H1 (cell line): Measurements from ENCODE around the gene KCNQ1. TPM values are rescaled to one million over a fixed set of nuclear protein-coding genes. Genes with fewer than 3 reads are reported as not detected.

Experiments used
- BACH1 ChIP-seq: IDR thresholded peaks from 2 replicates; pipeline ENCODE4 v1.6.1; 2012; ENCODE audit warnings: low read length, improper control_type of control experiment
- CBX5 ChIP-seq: fragments of 300-800, 300-1000 bp; sonication (generic); IDR thresholded peaks from 2 replicates; pipeline ENCODE4 v1.7.1; 2016; ENCODE audit warnings: antibody characterized with exemption, low read length, low read depth
- FOSL1 ChIP-seq: IDR thresholded peaks from 2 replicates; pipeline ENCODE4 v1.6.1; 2011; ENCODE audit warnings: mild to moderate bottlenecking, low read depth, low read length, moderate library complexity; ENCODE audit not compliant: insufficient read depth
- polyA plus RNA-seq, 7 experiments: library from polyadenylated mRNA; depleted of rRNA in 3 of 7; stranded (reverse) in 5 of 7; unstranded in 2 of 7; fragments of >200 nt in 5 of 7; fragments of 200-250 nt in 2 of 7; gene quantifications; 1 replicate in 5 of 7; 2 replicates in 1 of 7; 4 replicates in 1 of 7; pipeline versions ENCODE4 v1.2.1 to v1.2.3, GENCODE V29; 2011 to 2013; ENCODE audit warnings: missing spikeins in 2 of 7, mixed read lengths in 2 of 7
- total RNA-seq: library from RNA; stranded (reverse); fragmentation: NEBNext Ultra II Directional; extraction: Animal tissue kit (Norgen Biotek cat#: 25700); gene quantifications from 2 replicates; pipeline ENCODE4 v1.2.1, GENCODE V29; 2021

KCNQ1 gene
- total and polyA plus RNA-seq, 2 of the 8 experiments (the other 6 are each of a cell fraction or from before 2014, with no cell fraction given) = 1.9 to 2.0 TPM

DNA sequence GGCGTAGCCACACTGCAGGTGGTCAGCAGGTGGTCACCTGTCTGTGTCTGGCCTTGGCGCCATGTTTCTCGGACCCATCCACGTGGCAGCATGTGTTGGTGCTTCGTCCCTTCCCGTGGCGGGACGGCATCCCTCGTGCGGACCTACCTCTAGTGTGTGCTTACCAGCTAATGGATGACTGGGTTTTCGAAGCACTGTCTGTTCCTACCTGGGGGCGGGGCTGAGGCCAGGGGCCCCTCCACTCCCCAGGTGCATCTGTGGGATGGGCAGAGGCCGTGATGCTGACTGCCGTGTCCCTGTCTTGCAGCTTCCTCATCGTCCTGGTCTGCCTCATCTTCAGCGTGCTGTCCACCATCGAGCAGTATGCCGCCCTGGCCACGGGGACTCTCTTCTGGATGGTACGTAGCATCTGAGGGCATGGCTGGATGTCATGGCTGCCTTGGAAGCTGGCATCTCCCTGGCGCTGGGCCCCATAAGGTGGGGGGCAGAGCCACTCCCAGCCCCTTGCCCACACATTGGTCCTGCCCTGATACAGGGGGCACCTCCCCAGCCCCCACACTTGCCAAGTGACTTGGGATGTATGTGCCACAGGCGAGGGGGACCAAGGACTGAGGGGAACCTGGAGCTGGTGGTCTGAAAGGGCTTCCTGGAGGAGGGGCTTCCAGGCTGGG, 82.9 kb downstream of the KCNQ1 start (continued):
- TF ChIP-seq FOSL1 (no peak), CBX5 (no peak), BACH1 (no peak)
